GM23248 (cell line): ENCODE measurements around the gene MAPK11.

Experiments used
- EZH2 ChIP-seq: fragments of 200-600 bp; sonication (generic); IDR thresholded peaks from 2 replicates; pipeline ENCODE4 v1.6.1; 2018; ENCODE audit warnings: antibody characterized with exemption, mild to moderate bottlenecking; ENCODE audit not compliant: insufficient read depth, poor library complexity, severe bottlenecking
- EZH2phosphoT487 ChIP-seq: fragments of 200-600 bp; sonication (generic); IDR thresholded peaks from 2 replicates; pipeline ENCODE4 v1.6.1; 2018; ENCODE audit warnings: antibody characterized with exemption, moderate library complexity, mild to moderate bottlenecking, low read depth; ENCODE audit not compliant: insufficient read depth

DNA sequence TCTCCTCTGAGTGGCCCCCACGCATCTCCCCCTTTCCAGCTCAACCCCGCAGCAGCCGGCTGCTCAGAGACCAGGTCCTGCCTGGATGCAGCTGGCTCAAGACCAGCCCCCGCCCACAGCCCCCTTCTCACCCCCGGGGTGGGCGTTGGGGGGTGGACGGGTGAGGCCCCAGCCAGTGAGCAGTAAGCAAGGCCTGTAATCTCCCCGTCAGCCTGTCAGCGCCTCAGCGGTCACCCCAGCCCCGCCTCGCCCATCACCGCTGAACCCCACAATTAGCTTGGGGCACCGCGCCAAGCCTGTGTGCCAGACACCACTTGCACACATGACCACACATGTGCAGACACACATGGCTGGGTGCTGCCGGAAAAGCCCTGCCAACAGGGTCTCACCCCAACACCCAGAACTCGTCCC, 31.4 kb upstream of the MAPK11 start:
- TF ChIP-seq EZH2 (no peak), EZH2phosphoT487 (no peak)
